Sigmoid colon (tissue), 7 donors: ENCODE results near the gene C1orf122. TPM values are rescaled to one million over a fixed set of nuclear protein-coding genes. Genes with fewer than 3 reads are reported as not detected.

Source experiments
- DNase-seq: peaks from one replicate; pipeline ENCODE4 v3.0.0-alpha.2; 2019
- H3K27ac ChIP-seq, 4 donors: fragments of 200-600 bp; sonication (generic); one replicate each; pipeline ENCODE4 v1.5.1; 2016 to 2019; ENCODE audit warnings: mild to moderate bottlenecking in 1 of 4
- H3K27me3 ChIP-seq, 3 donors: fragments of 200-600 bp; sonication (generic); one replicate each; pipeline ENCODE4 v1.5.1; 2019; ENCODE audit warnings: mild to moderate bottlenecking in 1 of 3
- H3K36me3 ChIP-seq, 4 donors: fragments of 200-600 bp; sonication (generic); one replicate each; pipeline ENCODE4 v1.5.1; 2016 to 2019
- H3K4me1 ChIP-seq, 4 donors: fragments of 200-600 bp; sonication (generic); one replicate each; pipeline ENCODE4 v1.5.1; 2017 to 2019
- H3K4me3 ChIP-seq, 4 donors: fragments of 200-600 bp; sonication (generic); one replicate each; pipeline ENCODE4 v1.5.1; 2017 to 2019; ENCODE audit warnings: mild to moderate bottlenecking in 2 of 4, moderate library complexity in 1 of 4
- H3K9me3 ChIP-seq, 4 donors: fragments of 200-600 bp in 3 of 4; sonication (generic) in 3 of 4; one replicate each; pipeline versions ENCODE4 v1.5.1 to v1.6.1; 2013 to 2019
- CTCF ChIP-seq, 4 experiments: fragments of 450-650 bp in 3 of 4; fragments of 200-600 bp in 1 of 4; IDR thresholded peaks; one replicate each; pipeline ENCODE4 v1.5.1; 2016 to 2019; ENCODE audit warnings: antibody characterized with exemption in 4 of 4, mild to moderate bottlenecking in 3 of 4, moderate library complexity in 2 of 4
- EP300 ChIP-seq, 4 donors: sonication (generic); formaldehyde crosslinking; IDR thresholded peaks; one replicate each; pipeline ENCODE4 v1.6.1; 2017; ENCODE audit warnings: antibody characterized with exemption in 4 of 4
- POLR2A ChIP-seq, 2 donors: fragments of 450-650 bp; IDR thresholded peaks; one replicate each; pipeline ENCODE4 v1.6.1; 2016; ENCODE audit warnings: antibody characterized with exemption in 2 of 2, mild to moderate bottlenecking in 2 of 2, moderate library complexity in 2 of 2
- POLR2AphosphoS5 ChIP-seq, 4 donors: sonication (generic); formaldehyde crosslinking; IDR thresholded peaks; one replicate each; pipeline ENCODE4 v1.6.1; 2017; ENCODE audit warnings: antibody characterized with exemption in 4 of 4
- WGBS, 2 donors: extraction: QIAGEN DNeasy Blood & Tissue Kit; methylation state at CpG; one replicate each; pipeline ENCODE4 v1.1.7; 2013; 5-methylcytosine and 5-hydroxymethylcytosine counted together
- intact Hi-C: fragments of 100-400 bp; cut with DNase I; formaldehyde crosslinking; loops from one replicate; pipeline ENCODE4 v1.15.1; 2023
- polyA plus RNA-seq, 3 donors: library from polyadenylated mRNA; stranded (reverse); fragments of 200-250 nt; gene quantifications; one replicate each; pipeline ENCODE4 v1.2.3, GENCODE V29; 2013
- total RNA-seq, 4 donors: library from RNA; depleted of rRNA; stranded (reverse); fragments of >200 nt; gene quantifications; one replicate each; pipeline ENCODE4 v1.1.0, GENCODE V29; 2016
- donor health status: healthy with polysubstance abuse.
- donor health status: Bipolar disorder and iron deficiency.
- donor health status: healthy.

The C1orf122 gene
- total and polyA plus RNA-seq, 7 donors = 43.2 to 105 (median 61.9) TPM

GRCh38 chr1:37836788-37837187 lies 29.2 kb downstream of the C1orf122 start:
- H3K36me3 ChIP-seq = peaks cover 12 to 82% (median 38%) of the 10 kb centered on the region in 4 donors
- no peak for DNase-seq
- 87 to 92% methylated on average over 3 of the region's 3 CpGs for WGBS, 2 donors
- H3K27ac ChIP-seq = no peak overlapping the region
- no peaks in the 10 kb centered on the region for H3K4me1 ChIP-seq
- no peaks in the 10 kb centered on the region for H3K9me3 ChIP-seq
- H3K27me3 ChIP-seq = no peaks in the 10 kb centered on the region
- no peak overlapping the region for H3K4me3 ChIP-seq
- intact Hi-C loops = no loop called here
- TF ChIP-seq EP300 (IDR thresholded peaks at IDR 0.05) = no peak
- TF ChIP-seq POLR2A (IDR thresholded peaks at IDR 0.05) = no peak
- TF ChIP-seq CTCF (IDR thresholded peaks at IDR 0.05) = no peak
- TF ChIP-seq POLR2AphosphoS5 (IDR thresholded peaks at IDR 0.05) = no peak

- H3K4me1 ChIP-seq = no peaks in the 10 kb centered on the region
- no peak overlapping the region for H3K27ac ChIP-seq
- no peaks in the 10 kb centered on the region for H3K9me3 ChIP-seq
- DNase-seq = no peak
- no peak overlapping the region for H3K4me3 ChIP-seq
- no peak for TF ChIP-seq POLR2A (IDR thresholded peaks at IDR 0.05)
- no peak for TF ChIP-seq POLR2AphosphoS5 (IDR thresholded peaks at IDR 0.05)
- no peak for TF ChIP-seq CTCF (IDR thresholded peaks at IDR 0.05)
- no peak for TF ChIP-seq EP300 (IDR thresholded peaks at IDR 0.05)
- intact Hi-C loops = no loop called here
- no peaks in the 10 kb centered on the region for H3K27me3 ChIP-seq
- WGBS, 2 donors = 94 to 95% methylated on average over 10 of the region's 10 CpGs
- peaks cover 5 to 53% (median 27%) of the 10 kb centered on the region in 4 donors for H3K36me3 ChIP-seq
Observed at GRCh38 chr1:37839676-37840075, 32.1 kb downstream of the C1orf122 start.

- Histone ChIP-seq H3K36me3 (peaks cover 0 to 42% (median 21%) of the 10 kb centered on the region in 4 donors), H3K4me1 (no peaks in the 10 kb centered on the region), H3K27ac (no peak overlapping the region), H3K27me3 (no peaks in the 10 kb centered on the region), H3K4me3 (no peak overlapping the region), H3K9me3 (no peaks in the 10 kb centered on the region)
- TF ChIP-seq POLR2A (IDR thresholded peaks at IDR 0.05) (no peak), EP300 (IDR thresholded peaks at IDR 0.05) (no peak), POLR2AphosphoS5 (IDR thresholded peaks at IDR 0.05) (no peak), CTCF (IDR thresholded peaks at IDR 0.05) (no peak)
- 81 to 93% methylated on average over 1 of the region's 1 CpG for WGBS, 2 donors
- DNase-seq = no peak
- intact Hi-C loops = no loop called here
Observed at GRCh38 chr1:37840711-37841110, 33.1 kb downstream of the C1orf122 start.

- DNase-seq = no peak
- Histone ChIP-seq H3K4me1 (peaks cover 0 to 5% (median 2%) of the 10 kb centered on the region in 4 donors), H3K27ac (no peak overlapping the region), H3K9me3 (no peaks in the 10 kb centered on the region), H3K27me3 (no peaks in the 10 kb centered on the region), H3K4me3 (no peak overlapping the region), H3K36me3 (peaks cover 0 to 33% (median 21%) of the 10 kb centered on the region in 4 donors)
- TF ChIP-seq EP300 (IDR thresholded peaks at IDR 0.05) = no peak
- no peak for TF ChIP-seq CTCF (IDR thresholded peaks at IDR 0.05)
- no peak for TF ChIP-seq POLR2AphosphoS5 (IDR thresholded peaks at IDR 0.05)
- no peak for TF ChIP-seq POLR2A (IDR thresholded peaks at IDR 0.05)
- intact Hi-C loops = no loop called here
- 92 to 95% methylated on average over 3 of the region's 3 CpGs for whole genome bisulfite sequencing, 2 donors
Observed at GRCh38 chr1:37841652-37842051, 34.1 kb downstream of the C1orf122 start.

GRCh38 chr1:37844536-37844935 lies 36.9 kb downstream of the C1orf122 start:
- TF ChIP-seq POLR2A (IDR thresholded peaks at IDR 0.05) (no peak), POLR2AphosphoS5 (IDR thresholded peaks at IDR 0.05) (no peak), CTCF (IDR thresholded peaks at IDR 0.05) (no peak), EP300 (IDR thresholded peaks at IDR 0.05) (no peak)
- Histone ChIP-seq H3K36me3 (peaks cover 0 to 6% (median 2%) of the 10 kb centered on the region in 4 donors), H3K4me1 (peaks cover 0 to 12% (median 3%) of the 10 kb centered on the region in 4 donors), H3K27me3 (no peaks in the 10 kb centered on the region), H3K4me3 (no peak overlapping the region), H3K27ac (no peak overlapping the region), H3K9me3 (no peaks in the 10 kb centered on the region)
- no peak for DNase-seq
- intact Hi-C loops = no loop called here
